ENCODE results near the gene PPP2R2C. TPM values are rescaled to one million over a fixed set of nuclear protein-coding genes. Genes with fewer than 3 reads are reported as not detected.

The PPP2R2C gene
- total RNA-seq, 1 experiment from 2014 or later: 8.1 TPM

DNA sequence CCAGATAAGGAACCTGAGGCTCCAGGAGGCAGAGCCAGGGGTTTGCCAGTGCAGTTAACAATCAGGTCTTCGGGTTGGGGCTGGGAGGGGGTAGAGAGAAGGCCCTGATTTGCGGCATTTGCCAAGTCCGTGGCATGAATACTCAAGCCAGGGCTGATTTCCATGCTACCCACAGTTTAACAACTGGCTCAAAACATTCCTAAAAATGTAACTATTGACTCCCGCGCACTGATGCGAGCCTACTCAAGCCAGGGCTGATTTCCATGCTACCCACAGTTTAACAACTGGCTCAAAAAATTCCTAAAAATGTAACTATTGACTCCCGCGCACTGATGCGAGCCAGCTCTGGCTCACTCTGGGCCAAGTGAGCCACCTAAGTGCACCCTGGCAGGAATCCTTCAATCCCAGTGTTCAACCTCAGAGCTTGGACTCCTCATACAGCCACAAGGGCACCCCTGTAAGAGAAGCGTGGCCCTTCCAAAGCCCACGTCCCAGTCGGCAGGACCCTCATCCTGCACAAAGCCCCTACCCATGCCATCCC, 75.6 kb downstream of the PPP2R2C start:
- Histone ChIP-seq H2BK12ac (ENCODE audit: insufficient read length, low read depth, low read length) (no peak overlapping the region), H3K79me2 (ENCODE audit: insufficient read depth, low read length) (no peaks in the 10 kb centered on the region), H3K4me1 (ENCODE audit: insufficient read depth, low read length) (no peaks in the 10 kb centered on the region; the same call in 1 of the 2 replicates), H3K79me1 (ENCODE audit: insufficient read depth, low read depth, low read length, poor library complexity, severe bottlenecking) (no peaks in the 10 kb centered on the region), H2BK120ac (ENCODE audit: low read depth, low read length, poor library complexity, severe bottlenecking) (no peak overlapping the region), H3T11ph (ENCODE audit: low read length) (no peak overlapping the region), H3K27ac (ENCODE audit: insufficient read length, low read depth, low read length) (no peak overlapping the region), H3K9ac (ENCODE audit: extremely low read depth, insufficient read length, low read length) (no peak overlapping the region), H3K27me3 (ENCODE audit: insufficient read depth, low read length) (no peaks in the 10 kb centered on the region), H2AK5ac (ENCODE audit: insufficient read length, low read length) (no peak overlapping the region), H4K20me1 (ENCODE audit: control insufficient read depth, insufficient read depth, insufficient read length) (no peaks in the 10 kb centered on the region), H3K56ac (ENCODE audit: insufficient read length, low read depth, low read length) (no peak overlapping the region), H2BK20ac (ENCODE audit: low read depth, low read length, poor library complexity, severe bottlenecking) (no peak overlapping the region), H4K8ac (replicated peaks; ENCODE audit: insufficient read length, low read depth, low read length) (no peak overlapping the region), H3K23me2 (ENCODE audit: insufficient read length, low read depth, low read length, poor library complexity, severe bottlenecking) (no peaks in the 10 kb centered on the region), H3K4ac (ENCODE audit: low read depth, low read length) (no peak overlapping the region), H3K14ac (ENCODE audit: insufficient read depth, low read length) (no peak overlapping the region), H4K5ac (ENCODE audit: insufficient read length, low read depth, low read length) (no peak overlapping the region), H3K9me3 (ENCODE audit: control insufficient read depth, low read depth, low read length) (no peaks in the 10 kb centered on the region), H3K18ac (ENCODE audit: insufficient read length, low read depth, low read length) (no peak overlapping the region), H2BK5ac (ENCODE audit: insufficient read length, low read length) (no peak overlapping the region), H4K91ac (ENCODE audit: insufficient read length, low read depth, low read length) (no peak overlapping the region), H2AFZ (ENCODE audit: low read length) (no peak overlapping the region), H3K23ac (ENCODE audit: insufficient read length, low read depth, low read length) (no peak overlapping the region), H3K4me2 (ENCODE audit: insufficient read depth, insufficient read length, low read length) (no peak overlapping the region), H2BK15ac (ENCODE audit: low read depth, low read length) (no peak overlapping the region)
- no CpG with 5 or more reads among the region's 12 CpGs for WGBS (ENCODE audit: extremely low coverage, insufficient read length, low lambda C conversion rate)
- DNase-seq: no peak
- H3K9me3 Mint-ChIP-seq: no peaks in the 10 kb centered on the region
- H3K27ac Mint-ChIP-seq: no peak overlapping the region; a peak in 1 of 7 replicates
- no peak overlapping the region for H3K4me3 Mint-ChIP-seq
- H3K4me1 Mint-ChIP-seq: peaks cover 9 to 14% of the 10 kb centered on the region in 2 experiments
- TF ChIP-seq CTCF (conservative IDR thresholded peaks at IDR 0.05): no peak
- H3K27me3 Mint-ChIP-seq (ENCODE audit: low read depth): peaks cover 5% of the 10 kb centered on the region; the same call in 1 of the 2 replicates
- no peaks in the 10 kb centered on the region; a peak in 1 of 7 replicates for H3K36me3 Mint-ChIP-seq (ENCODE audit: insufficient read depth in 1 of 3, low read depth in 3 of 3)

Data from H9 (cell line).